Measurements from ENCODE around the gene DTX1. TPM values are rescaled to one million over a fixed set of nuclear protein-coding genes. Genes with fewer than 3 reads are reported as not detected.

The DTX1 gene
- total and polyA plus RNA-seq, 4 donors: 1.3 to 4.9 (median 2.2) TPM

GRCh38 chr12:113056381-113056630 lies 224 bp upstream of the DTX1 start:
- Histone ChIP-seq H3K27ac (ENCODE audit: low read depth in 1 of 2, low read length in 1 of 2) (no peak overlapping the region), H3K27me3 (ENCODE audit: control insufficient read depth in 3 of 3, insufficient read depth in 3 of 3, low read length in 2 of 3) (peaks cover 5 to 31% (median 19%) of the 10 kb centered on the region in 3 donors), H3K4me3 (no peak overlapping the region), H3K4me1 (ENCODE audit: control insufficient read depth in 5 of 5, insufficient read depth in 5 of 5, low read length in 5 of 5) (peaks cover 0 to 4% (median 0%) of the 10 kb centered on the region in 5 donors), H3K9ac (ENCODE audit: insufficient read depth in 1 of 2, low read length in 2 of 2) (no peak overlapping the region), H3K9me3 (ENCODE audit: control insufficient read depth in 4 of 4, insufficient read depth in 3 of 4, low read length in 3 of 4) (peaks cover 0 to 6% (median 0%) of the 10 kb centered on the region in 4 donors), H3K36me3 (ENCODE audit: control insufficient read depth in 4 of 4, insufficient read depth in 4 of 4, low read length in 4 of 4) (no peaks in the 10 kb centered on the region)
- DNase-seq (no peak), ATAC-seq (ENCODE audit: insufficient read depth, low FRiP score) (no peak)
- TF ChIP-seq CTCF (IDR thresholded peaks at IDR 0.05; ENCODE audit: control extremely low read depth, extremely low read depth): no peak
- WGBS, 2 donors: 9 to 14% methylated on average over 8 of the region's 8 CpGs

GRCh38 chr12:113057565-113058485 lies 1.3 kb downstream of the DTX1 start:
- no peak overlapping the region for H3K27ac ChIP-seq (ENCODE audit: low read depth in 1 of 2, low read length in 1 of 2)
- H3K9me3 ChIP-seq (ENCODE audit: control insufficient read depth in 4 of 4, insufficient read depth in 3 of 4, low read length in 3 of 4): peaks cover 0 to 8% (median 0%) of the 10 kb centered on the region in 4 donors
- no peaks in the 10 kb centered on the region for H3K36me3 ChIP-seq (ENCODE audit: control insufficient read depth in 4 of 4, insufficient read depth in 4 of 4, low read length in 4 of 4)
- ATAC-seq (ENCODE audit: insufficient read depth, low FRiP score): no peak
- no peak overlapping the region for H3K9ac ChIP-seq (ENCODE audit: insufficient read depth in 1 of 2, low read length in 2 of 2)
- DNase-seq: no peak
- H3K27me3 ChIP-seq (ENCODE audit: control insufficient read depth in 3 of 3, insufficient read depth in 3 of 3, low read length in 2 of 3): peaks cover 5 to 37% (median 19%) of the 10 kb centered on the region in 3 donors
- TF ChIP-seq CTCF (IDR thresholded peaks at IDR 0.05; ENCODE audit: control extremely low read depth, extremely low read depth): no peak
- 65 to 71% methylated on average over 44 of the region's 44 CpGs for WGBS, 2 donors
- H3K4me3 ChIP-seq: no peak overlapping the region
- H3K4me1 ChIP-seq (ENCODE audit: control insufficient read depth in 5 of 5, insufficient read depth in 5 of 5, low read length in 5 of 5): peaks cover 0 to 4% (median 0%) of the 10 kb centered on the region in 5 donors

GRCh38 chr12:113058553-113058952 lies 2.0 kb downstream of the DTX1 start:
- no peak overlapping the region for H3K9ac ChIP-seq (ENCODE audit: insufficient read depth in 1 of 2, low read length in 2 of 2)
- no peak for TF ChIP-seq CTCF (IDR thresholded peaks at IDR 0.05; ENCODE audit: control extremely low read depth, extremely low read depth)
- H3K27ac ChIP-seq (ENCODE audit: low read depth in 1 of 2, low read length in 1 of 2): no peak overlapping the region
- H3K27me3 ChIP-seq (ENCODE audit: control insufficient read depth in 3 of 3, insufficient read depth in 3 of 3, low read length in 2 of 3): peaks cover 5 to 37% (median 17%) of the 10 kb centered on the region in 3 donors
- H3K4me1 ChIP-seq (ENCODE audit: control insufficient read depth in 5 of 5, insufficient read depth in 5 of 5, low read length in 5 of 5): peaks cover 0 to 4% (median 0%) of the 10 kb centered on the region in 5 donors
- no peaks in the 10 kb centered on the region for H3K36me3 ChIP-seq (ENCODE audit: control insufficient read depth in 4 of 4, insufficient read depth in 4 of 4, low read length in 4 of 4)
- peaks cover 0 to 8% (median 0%) of the 10 kb centered on the region in 4 donors for H3K9me3 ChIP-seq (ENCODE audit: control insufficient read depth in 4 of 4, insufficient read depth in 3 of 4, low read length in 3 of 4)
- H3K4me3 ChIP-seq: no peak overlapping the region
- WGBS, 2 donors: 90 to 97% methylated on average over 1 of the region's 1 CpG
- no peak for ATAC-seq (ENCODE audit: insufficient read depth, low FRiP score)
- DNase-seq: no peak

Data from lung (tissue), 12 donors.